HTERT RPE-1 (cell line): ENCODE data around the gene RPTOR.

Experiments used
- in situ Hi-C: fragments of 300-500 bp; cut with MboI; formaldehyde crosslinking; loops from 4 replicates; pipeline ENCODE4 v1.14.3; 2020; ENCODE audit warnings: low sequenced_read_pairs

The RPTOR gene

GRCh38 chr17:80835816-80836657 is 291.4 kb downstream of the RPTOR start:
- in situ Hi-C loops = no loop called here

GRCh38 chr17:80836658-80836965 is 292.0 kb downstream of the RPTOR start:
- in situ Hi-C loops = no loop called here

GRCh38 chr17:80836971-80837481 is 292.4 kb downstream of the RPTOR start:
- in situ Hi-C loops = no loop called here

- in situ Hi-C loops = no loop called here
These were observed 293.1 kb downstream of the RPTOR start for GRCh38 chr17:80837711-80838110.

- in situ Hi-C loops = no loop called here
These were observed 293.8 kb downstream of the RPTOR start for GRCh38 chr17:80838311-80839025.

- in situ Hi-C loops = no loop called here
These were observed 294.3 kb downstream of the RPTOR start for GRCh38 chr17:80839026-80839345.

GRCh38 chr17:80839511-80839941 is 294.9 kb downstream of the RPTOR start:
- in situ Hi-C loops = no loop called here

GRCh38 chr17:80839970-80840369 is 295.3 kb downstream of the RPTOR start:
- in situ Hi-C loops = no loop called here

- in situ Hi-C loops = no loop called here
These were observed 297.9 kb downstream of the RPTOR start for GRCh38 chr17:80842456-80843013.

GRCh38 chr17:80843741-80844156 is 299.1 kb downstream of the RPTOR start:
- in situ Hi-C loops = no loop called here

- in situ Hi-C loops = no loop called here
These were observed 299.9 kb downstream of the RPTOR start for GRCh38 chr17:80844418-80844990.

GRCh38 chr17:80845069-80845862 is 300.6 kb downstream of the RPTOR start:
- in situ Hi-C loops = no loop called here

GRCh38 chr17:80845863-80846671 is 301.4 kb downstream of the RPTOR start:
- in situ Hi-C loops = no loop called here

- in situ Hi-C loops = no loop called here
These were observed 302.3 kb downstream of the RPTOR start for GRCh38 chr17:80846932-80847331.

GRCh38 chr17:80847496-80848230 is 303.0 kb downstream of the RPTOR start:
- in situ Hi-C loops = no loop called here

- in situ Hi-C loops = no loop called here
These were observed 303.9 kb downstream of the RPTOR start for GRCh38 chr17:80848449-80849102.

- in situ Hi-C loops = no loop called here
These were observed 304.5 kb downstream of the RPTOR start for GRCh38 chr17:80849119-80849518.

- in situ Hi-C loops = no loop called here
These were observed 305.5 kb downstream of the RPTOR start for GRCh38 chr17:80850109-80850508.

- in situ Hi-C loops = no loop called here
These were observed 306.2 kb downstream of the RPTOR start for GRCh38 chr17:80850817-80851216.
